GM23338 (cell line): ENCODE results near the gene PRKAR1B. TPM values are rescaled to one million over a fixed set of nuclear protein-coding genes. Genes with fewer than 3 reads are reported as not detected.
A peak's percentile ranks its signal among the peaks of the same experiment; 100 is the strongest.

Experiments used
- ATAC-seq: fragments of 200-7000 bp; cut with Tn5 transposase; 3 replicates; pipeline ENCODE4 v1.9.1; 2020
- DNase-seq: peaks from one replicate; pipeline ENCODE4 v3.0.0-alpha.2; 2015; ENCODE audit warnings: low spot score
- H2AFZ ChIP-seq: fragments of 200-600 bp; sonication (generic); 2 replicates; pipeline ENCODE4 v1.8.0; 2016; ENCODE audit warnings: antibody characterized with exemption, mild to moderate bottlenecking, moderate library complexity
- H3F3A ChIP-seq: fragments of 200-600 bp; sonication (generic); replicated peaks from 2 replicates; pipeline ENCODE4 v1.8.0; 2017; ENCODE audit warnings: antibody characterized with exemption, mixed run types, low read depth
- H3K27ac ChIP-seq: fragments of 200-600 bp; sonication (generic); 2 replicates; pipeline ENCODE4 v1.6.1; 2016; ENCODE audit warnings: low read depth
- H3K27me3 ChIP-seq: fragments of 200-600 bp; sonication (generic); 2 replicates; pipeline ENCODE4 v1.8.0; 2016; ENCODE audit warnings: mild to moderate bottlenecking, mixed run types, moderate library complexity; ENCODE audit not compliant: insufficient read depth
- H3K36me3 ChIP-seq: fragments of 200-600 bp; sonication (generic); 2 replicates; pipeline ENCODE4 v1.8.0; 2016; ENCODE audit warnings: mild to moderate bottlenecking; ENCODE audit not compliant: insufficient read depth
- H3K4me1 ChIP-seq: fragments of 200-600 bp; sonication (generic); 2 replicates; pipeline ENCODE4 v1.8.0; 2016; ENCODE audit warnings: mild to moderate bottlenecking, moderate library complexity; ENCODE audit not compliant: insufficient read depth
- H3K4me2 ChIP-seq: fragments of 200-600 bp; sonication (generic); 2 replicates; pipeline ENCODE4 v1.7.1; 2017; ENCODE audit warnings: mixed run types
- H3K4me3 ChIP-seq: fragments of 200-600 bp; sonication (generic); 2 replicates; pipeline ENCODE4 v1.6.1; 2016; ENCODE audit warnings: mixed run types
- H3K79me2 ChIP-seq: fragments of 200-600 bp; sonication (generic); replicated peaks from 2 replicates; pipeline ENCODE4 v1.8.0; 2017; ENCODE audit warnings: mild to moderate bottlenecking; ENCODE audit not compliant: insufficient read depth
- H3K9me2 ChIP-seq: fragments of 200-600 bp; sonication (generic); 2 replicates; pipeline ENCODE4 v1.8.0; 2017; ENCODE audit not compliant: insufficient read depth
- H4K20me1 ChIP-seq: fragments of 200-600 bp; sonication (generic); replicated peaks from 2 replicates; pipeline ENCODE4 v1.8.0; 2017; ENCODE audit warnings: mild to moderate bottlenecking; ENCODE audit not compliant: insufficient read depth
- H3K27ac Mint-ChIP-seq: 2 replicates; pipeline ENCODE4 v1.8.0; 2020; ENCODE audit warnings: inconsistent platforms, mild to moderate bottlenecking, moderate library complexity, mixed read lengths
- H3K27me3 Mint-ChIP-seq: 3 replicates; pipeline ENCODE4 v1.8.0; 2022; ENCODE audit warnings: low read depth, mild to moderate bottlenecking, moderate library complexity, mixed read lengths, inconsistent platforms; ENCODE audit not compliant: insufficient read depth, poor library complexity
- H3K36me3 Mint-ChIP-seq: 3 replicates; pipeline ENCODE4 v1.8.0; 2021; ENCODE audit warnings: low read depth, mild to moderate bottlenecking, inconsistent platforms, moderate library complexity, mixed read lengths
- H3K4me1 Mint-ChIP-seq: 3 replicates; pipeline ENCODE4 v1.8.0; 2020; ENCODE audit warnings: mild to moderate bottlenecking, inconsistent platforms, mixed read lengths
- H3K4me3 Mint-ChIP-seq: 3 replicates; pipeline ENCODE4 v1.8.0; 2021; ENCODE audit warnings: moderate library complexity, mild to moderate bottlenecking, inconsistent platforms, mixed read lengths
- H3K9me3 Mint-ChIP-seq: 3 replicates; pipeline ENCODE4 v1.8.0; 2020; ENCODE audit warnings: moderate library complexity, mild to moderate bottlenecking, inconsistent platforms, mixed read lengths
- CREB1 ChIP-seq: fragments of 250-450 bp; sonication (Bioruptor Pico); IDR thresholded peaks from 2 replicates; pipeline ENCODE4 v1.5.0; 2020; ENCODE audit warnings: low read depth, mild to moderate bottlenecking, moderate library complexity
- CTCF ChIP-seq, 2 experiments: fragments of 200-600 bp in 1 of 2; sonication (generic) in 1 of 2; conservative IDR thresholded peaks; 2 replicates each; pipeline versions ENCODE4 v1.5.1 to v1.6.1; 2016 to 2017; ENCODE audit warnings: antibody characterized with exemption in 2 of 2, low read depth in 2 of 2, mild to moderate bottlenecking in 2 of 2, moderate library complexity in 1 of 2
- EZH2 ChIP-seq: fragments of 200-600 bp; sonication (generic); IDR thresholded peaks from one replicate; pipeline ENCODE4 v1.8.0; 2017; ENCODE audit warnings: antibody characterized with exemption, mild to moderate bottlenecking, low read depth; ENCODE audit not compliant: unreplicated experiment
- EZH2phosphoT487 ChIP-seq: fragments of 200-600 bp; sonication (generic); IDR thresholded peaks from one replicate; pipeline ENCODE4 v1.8.1; 2018; ENCODE audit warnings: antibody characterized with exemption; ENCODE audit not compliant: unreplicated experiment
- JUNB ChIP-seq: IDR thresholded peaks from one replicate; pipeline ENCODE4 v1.6.1; 2016; ENCODE audit warnings: antibody characterized with exemption; ENCODE audit not compliant: unreplicated experiment
- NANOG ChIP-seq: IDR thresholded peaks from 2 replicates; pipeline ENCODE4 v1.6.1; 2016; ENCODE audit warnings: antibody characterized with exemption, borderline replicate concordance
- POLR2AphosphoS5 ChIP-seq: IDR thresholded peaks from 2 replicates; pipeline ENCODE4 v1.6.1; 2016; ENCODE audit warnings: antibody characterized with exemption, low read depth
- ZNF114 ChIP-seq: fragments of 250-450 bp; sonication (Bioruptor Pico); IDR thresholded peaks from 2 replicates; pipeline ENCODE4 v1.5.0; 2020; ENCODE audit warnings: mild to moderate bottlenecking, moderate library complexity
- ZNF331 ChIP-seq: fragments of 250-450 bp; sonication (Bioruptor Pico); IDR thresholded peaks from 2 replicates; pipeline ENCODE4 v1.5.0; 2020; ENCODE audit warnings: low read depth, mild to moderate bottlenecking, moderate library complexity
- ZNF462 ChIP-seq: fragments of 250-450 bp; sonication (Bioruptor Pico); IDR thresholded peaks from 2 replicates; pipeline ENCODE4 v1.5.0; 2020; ENCODE audit warnings: mild to moderate bottlenecking, moderate library complexity
- polyA plus RNA-seq: library from polyadenylated mRNA; unstranded; fragments of >200 nt; fragmentation: Nextera tagmentation; extraction: Ambion mirVana; gene quantifications from 2 replicates; pipeline ENCODE4 v1.2.1, GENCODE V29; 2016
- total RNA-seq: library from RNA; depleted of rRNA; stranded (reverse); fragments of >200 nt; shearing (Covaris generic); gene quantifications from 2 replicates; pipeline ENCODE4 v1.2.3, GENCODE V29; 2014
- TF ChIP-seq, protein P1 (sequence below): IDR thresholded peaks from one replicate; pipeline ENCODE4 v1.6.1; 2018; ENCODE audit warnings: antibody characterized with exemption; ENCODE audit not compliant: unreplicated experiment

PRKAR1B gene
- total and polyA plus RNA-seq, 2 experiments from 2014 or later: 35.7 to 36.7 TPM

GRCh38 chr7:503575-504111 lies 223.4 kb downstream of the PRKAR1B start:
- Mint-ChIP-seq H3K4me3 (no peak overlapping the region; the same call in 2 of the 3 replicates), H3K4me1 (peaks cover 8% of the 10 kb centered on the region; the same call in 2 of the 3 replicates), H3K27me3 (peaks cover 9% of the 10 kb centered on the region), H3K9me3 (no peaks in the 10 kb centered on the region), H3K36me3 (peaks cover 67% of the 10 kb centered on the region), H3K27ac (peak overlapping the region; percentile 36; the same call in 1 of the 2 replicates)
- no peaks in the 10 kb centered on the region for H3K27me3 ChIP-seq
- DNase-seq (no peak), ATAC-seq (peak; percentile 20; the same call in 2 of the 3 replicates)
- H3K79me2 ChIP-seq: no peaks in the 10 kb centered on the region
- no peak overlapping the region for H3K27ac ChIP-seq
- no peak overlapping the region for H3K4me2 ChIP-seq
- H3K36me3 ChIP-seq: no peaks in the 10 kb centered on the region; the same call in 1 of the 2 replicates
- TF ChIP-seq EZH2phosphoT487 (no peak), JUNB (no peak), NANOG (no peak), CREB1 (CRISPR knock-in tag) (no peak)
- H3K4me1 ChIP-seq: no peaks in the 10 kb centered on the region
- H4K20me1 ChIP-seq: no peaks in the 10 kb centered on the region; the same call in 1 of the 2 replicates
- H3F3A ChIP-seq: no peaks in the 10 kb centered on the region
- no peak overlapping the region for H2AFZ ChIP-seq
- H3K4me3 ChIP-seq: no peak overlapping the region
- H3K9me2 ChIP-seq: no peaks in the 10 kb centered on the region

DNA sequence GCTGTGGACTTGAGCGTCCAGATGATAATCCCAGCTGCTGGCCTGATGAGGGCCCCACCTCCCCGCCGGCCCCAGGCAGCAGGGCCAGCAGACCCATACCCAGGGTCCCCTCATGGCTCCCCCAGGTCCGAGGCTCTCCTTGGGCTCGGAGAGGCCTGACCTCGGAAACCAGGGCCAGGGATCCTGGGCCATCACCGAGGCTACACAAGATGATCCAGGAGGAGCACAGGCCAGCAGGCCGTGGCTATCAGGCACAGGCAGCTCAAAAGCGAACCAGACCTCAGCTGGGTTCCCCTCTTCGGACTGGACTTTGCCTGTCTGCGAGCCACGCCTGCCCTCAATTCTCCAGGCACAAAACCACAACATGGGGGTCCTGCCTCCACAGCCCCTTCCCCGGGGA lies 224.8 kb downstream of the PRKAR1B start:
- H3K27ac ChIP-seq: no peak overlapping the region
- H2AFZ ChIP-seq: no peak overlapping the region
- H3K79me2 ChIP-seq: no peaks in the 10 kb centered on the region
- Mint-ChIP-seq H3K36me3 (peaks cover 71% of the 10 kb centered on the region), H3K9me3 (no peaks in the 10 kb centered on the region), H3K27me3 (peaks cover 9% of the 10 kb centered on the region), H3K27ac (no peak overlapping the region), H3K4me1 (peaks cover 13% of the 10 kb centered on the region; the same call in 2 of the 3 replicates), H3K4me3 (no peak overlapping the region)
- H3K9me2 ChIP-seq: no peaks in the 10 kb centered on the region
- DNase-seq (no peak), ATAC-seq (no peak)
- no peaks in the 10 kb centered on the region for H3K4me1 ChIP-seq
- H3K4me3 ChIP-seq: no peak overlapping the region
- no peaks in the 10 kb centered on the region; the same call in 1 of the 2 replicates for H3K36me3 ChIP-seq
- peaks cover 5% of the 10 kb centered on the region for H4K20me1 ChIP-seq
- no peak overlapping the region for H3K4me2 ChIP-seq
- H3K27me3 ChIP-seq: no peaks in the 10 kb centered on the region
- H3F3A ChIP-seq: no peaks in the 10 kb centered on the region
- TF ChIP-seq CTCF (conservative IDR thresholded peaks at IDR 0.05; ENCODE audit: low read depth in 2 of 2) (no peak), ZNF331 (CRISPR knock-in tag) (no peak), ZNF462 (CRISPR knock-in tag) (no peak), EZH2 (no peak), POLR2AphosphoS5 (no peak), JUNB (no peak), ZNF114 (CRISPR knock-in tag) (no peak)
- TF ChIP-seq, protein P1, sequence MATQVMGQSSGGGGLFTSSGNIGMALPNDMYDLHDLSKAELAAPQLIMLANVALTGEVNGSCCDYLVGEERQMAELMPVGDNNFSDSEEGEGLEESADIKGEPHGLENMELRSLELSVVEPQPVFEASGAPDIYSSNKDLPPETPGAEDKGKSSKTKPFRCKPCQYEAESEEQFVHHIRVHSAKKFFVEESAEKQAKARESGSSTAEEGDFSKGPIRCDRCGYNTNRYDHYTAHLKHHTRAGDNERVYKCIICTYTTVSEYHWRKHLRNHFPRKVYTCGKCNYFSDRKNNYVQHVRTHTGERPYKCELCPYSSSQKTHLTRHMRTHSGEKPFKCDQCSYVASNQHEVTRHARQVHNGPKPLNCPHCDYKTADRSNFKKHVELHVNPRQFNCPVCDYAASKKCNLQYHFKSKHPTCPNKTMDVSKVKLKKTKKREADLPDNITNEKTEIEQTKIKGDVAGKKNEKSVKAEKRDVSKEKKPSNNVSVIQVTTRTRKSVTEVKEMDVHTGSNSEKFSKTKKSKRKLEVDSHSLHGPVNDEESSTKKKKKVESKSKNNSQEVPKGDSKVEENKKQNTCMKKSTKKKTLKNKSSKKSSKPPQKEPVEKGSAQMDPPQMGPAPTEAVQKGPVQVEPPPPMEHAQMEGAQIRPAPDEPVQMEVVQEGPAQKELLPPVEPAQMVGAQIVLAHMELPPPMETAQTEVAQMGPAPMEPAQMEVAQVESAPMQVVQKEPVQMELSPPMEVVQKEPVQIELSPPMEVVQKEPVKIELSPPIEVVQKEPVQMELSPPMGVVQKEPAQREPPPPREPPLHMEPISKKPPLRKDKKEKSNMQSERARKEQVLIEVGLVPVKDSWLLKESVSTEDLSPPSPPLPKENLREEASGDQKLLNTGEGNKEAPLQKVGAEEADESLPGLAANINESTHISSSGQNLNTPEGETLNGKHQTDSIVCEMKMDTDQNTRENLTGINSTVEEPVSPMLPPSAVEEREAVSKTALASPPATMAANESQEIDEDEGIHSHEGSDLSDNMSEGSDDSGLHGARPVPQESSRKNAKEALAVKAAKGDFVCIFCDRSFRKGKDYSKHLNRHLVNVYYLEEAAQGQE: no peak
